Activated B cell treated with CpG ODN at 0.5 μM for 24 hours (primary cell): ENCODE data around the gene ACVR1B. TPM values are rescaled to one million over a fixed set of nuclear protein-coding genes. Genes with fewer than 3 reads are reported as not detected.

Experiments
- ATAC-seq: fragments of 200-7000 bp; cut with Tn5 transposase; one replicate; pipeline ENCODE4 v1.10.0; 2021; ENCODE audit warnings: low read depth, mild to moderate bottlenecking, moderate library complexity
- CTCF ChIA-PET: fragments of 350-600 bp; sonication (Branson Sonifier 250); formaldehyde crosslinking; loops from one replicate; lab custom pipeline; 2021; ENCODE audit warnings: antibody characterized with exemption; lab: Charles Lee
- POLR2A ChIA-PET: fragments of 350-600 bp; sonication (Branson Sonifier 250); formaldehyde crosslinking; loops from one replicate; lab custom pipeline; 2021; ENCODE audit warnings: antibody characterized with exemption; lab: Charles Lee
- DNase-seq: peaks from one replicate; pipeline ENCODE4 v3.0.0; 2022
- H3K27ac Mint-ChIP-seq: one replicate; pipeline ENCODE4 v1.8.0; 2020; ENCODE audit warnings: mixed read lengths
- H3K27me3 Mint-ChIP-seq: one replicate; pipeline ENCODE4 v1.8.0; 2021; ENCODE audit warnings: mixed read lengths
- H3K36me3 Mint-ChIP-seq: one replicate; pipeline ENCODE4 v1.8.0; 2021; ENCODE audit warnings: low read depth, mixed read lengths
- H3K4me1 Mint-ChIP-seq: one replicate; pipeline ENCODE4 v1.8.0; 2021; ENCODE audit warnings: mixed read lengths
- H3K4me3 Mint-ChIP-seq: one replicate; pipeline ENCODE4 v1.8.0; 2020; ENCODE audit warnings: mild to moderate bottlenecking, mixed read lengths
- H3K9me3 Mint-ChIP-seq: one replicate; pipeline ENCODE4 v1.8.0; 2020; ENCODE audit warnings: mixed read lengths
- intact Hi-C: fragments of 100-400 bp; cut with micrococcal nuclease; formaldehyde crosslinking; loops from one replicate; pipeline ENCODE4 v1.15.1; 2024
- total RNA-seq: library from RNA; stranded (reverse); gene quantifications from 2 replicates; pipeline ENCODE4 v1.2.3, GENCODE V29; 2022
- TF ChIP-seq, protein P1 (sequence below): fragments of 200-600 bp; IDR thresholded peaks from one replicate; pipeline ENCODE4 v1.8.0; 2022; ENCODE audit warnings: antibody characterized with exemption, mild to moderate bottlenecking

The ACVR1B gene
- total RNA-seq, 1 donor from 2014 or later, result 10.0 TPM

DNA sequence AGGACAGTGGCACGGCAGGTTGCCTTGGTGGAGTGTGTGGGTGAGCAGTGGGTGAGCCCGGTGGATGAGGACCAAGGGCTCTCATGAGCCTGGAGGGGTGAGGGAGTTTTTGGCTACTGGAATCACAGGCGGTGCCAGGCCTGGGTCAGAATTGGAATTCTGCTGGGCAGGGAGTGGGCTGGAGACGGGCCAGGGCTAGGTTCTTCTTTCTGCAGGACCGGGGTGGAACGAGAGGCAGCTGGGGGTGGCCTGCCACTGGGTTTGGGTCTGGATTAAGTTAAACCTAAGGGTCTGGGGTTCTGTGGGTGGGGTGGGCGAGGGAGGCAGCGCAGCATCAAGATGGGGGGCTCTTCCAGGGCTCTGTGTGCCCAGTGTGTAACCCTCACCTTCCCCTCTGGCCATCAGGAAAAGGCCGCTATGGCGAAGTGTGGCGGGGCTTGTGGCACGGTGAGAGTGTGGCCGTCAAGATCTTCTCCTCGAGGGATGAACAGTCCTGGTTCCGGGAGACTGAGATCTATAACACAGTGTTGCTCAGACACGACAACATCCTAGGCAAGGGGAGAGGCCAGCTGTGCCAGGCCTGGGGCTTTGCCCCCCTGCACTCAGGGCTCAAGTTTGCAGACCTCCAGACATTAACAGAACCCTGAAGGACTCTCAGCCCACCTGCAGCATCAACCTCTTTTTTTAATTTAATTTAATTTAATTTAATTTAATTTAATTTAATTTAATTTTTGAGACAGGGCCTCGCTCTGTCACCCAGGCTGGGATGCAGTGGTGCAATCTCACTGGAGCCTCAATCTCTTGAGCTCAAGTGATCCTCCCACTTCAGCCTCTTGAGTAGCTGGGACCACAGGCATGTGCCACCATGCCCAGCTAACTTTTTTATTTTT lies 37.2 kb upstream of the ACVR1B start:
- CTCF ChIA-PET, result interaction anchor here (0.8 kb wide), 1 partner anchor 9 kb away, joined by 4 read pairs; no protein-coding TSS in a partner anchor

GRCh38 chr12:51915003-51915625 lies 36.4 kb upstream of the ACVR1B start:
- TF ChIP-seq, protein P1, sequence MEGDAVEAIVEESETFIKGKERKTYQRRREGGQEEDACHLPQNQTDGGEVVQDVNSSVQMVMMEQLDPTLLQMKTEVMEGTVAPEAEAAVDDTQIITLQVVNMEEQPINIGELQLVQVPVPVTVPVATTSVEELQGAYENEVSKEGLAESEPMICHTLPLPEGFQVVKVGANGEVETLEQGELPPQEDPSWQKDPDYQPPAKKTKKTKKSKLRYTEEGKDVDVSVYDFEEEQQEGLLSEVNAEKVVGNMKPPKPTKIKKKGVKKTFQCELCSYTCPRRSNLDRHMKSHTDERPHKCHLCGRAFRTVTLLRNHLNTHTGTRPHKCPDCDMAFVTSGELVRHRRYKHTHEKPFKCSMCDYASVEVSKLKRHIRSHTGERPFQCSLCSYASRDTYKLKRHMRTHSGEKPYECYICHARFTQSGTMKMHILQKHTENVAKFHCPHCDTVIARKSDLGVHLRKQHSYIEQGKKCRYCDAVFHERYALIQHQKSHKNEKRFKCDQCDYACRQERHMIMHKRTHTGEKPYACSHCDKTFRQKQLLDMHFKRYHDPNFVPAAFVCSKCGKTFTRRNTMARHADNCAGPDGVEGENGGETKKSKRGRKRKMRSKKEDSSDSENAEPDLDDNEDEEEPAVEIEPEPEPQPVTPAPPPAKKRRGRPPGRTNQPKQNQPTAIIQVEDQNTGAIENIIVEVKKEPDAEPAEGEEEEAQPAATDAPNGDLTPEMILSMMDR, result no peak
- peaks cover 4% of the 10 kb centered on the region for H3K27me3 Mint-ChIP-seq
- H3K36me3 Mint-ChIP-seq, result no peaks in the 10 kb centered on the region
- no peak overlapping the region for H3K4me3 Mint-ChIP-seq
- no peak for DNase-seq
- ChIA-PET POLR2A (no interaction called here), CTCF (interaction anchor here (0.8 kb wide), 1 partner anchor 10 kb away, joined by 4 read pairs; no protein-coding TSS in a partner anchor)
- no peak overlapping the region for H3K27ac Mint-ChIP-seq
- no peak for ATAC-seq
- H3K4me1 Mint-ChIP-seq, result no peaks in the 10 kb centered on the region
- intact Hi-C loops, result no loop called here
- no peaks in the 10 kb centered on the region for H3K9me3 Mint-ChIP-seq

More for the DNA sequence above, 37.2 kb upstream of the ACVR1B start:
- no peak for ATAC-seq
- intact Hi-C loops, result no loop called here
- H3K36me3 Mint-ChIP-seq, result no peaks in the 10 kb centered on the region
- POLR2A ChIA-PET, result no interaction called here
- no peaks in the 10 kb centered on the region for H3K4me1 Mint-ChIP-seq
- TF ChIP-seq, protein P1, result no peak
- no peak overlapping the region for H3K27ac Mint-ChIP-seq
- no peak overlapping the region for H3K4me3 Mint-ChIP-seq
- peaks cover 4% of the 10 kb centered on the region for H3K27me3 Mint-ChIP-seq
- no peaks in the 10 kb centered on the region for H3K9me3 Mint-ChIP-seq
- no peak for DNase-seq

GRCh38 chr12:51915951-51916350 lies 35.5 kb upstream of the ACVR1B start:
- Mint-ChIP-seq H3K36me3 (no peaks in the 10 kb centered on the region), H3K4me1 (no peaks in the 10 kb centered on the region), H3K9me3 (no peaks in the 10 kb centered on the region), H3K27me3 (peaks cover 4% of the 10 kb centered on the region), H3K27ac (no peak overlapping the region), H3K4me3 (no peak overlapping the region)
- ChIA-PET POLR2A (no interaction called here), CTCF (no interaction called here)
- ATAC-seq, result no peak
- intact Hi-C loops, result no loop called here
- TF ChIP-seq, protein P1, result no peak
- no peak for DNase-seq

DNA sequence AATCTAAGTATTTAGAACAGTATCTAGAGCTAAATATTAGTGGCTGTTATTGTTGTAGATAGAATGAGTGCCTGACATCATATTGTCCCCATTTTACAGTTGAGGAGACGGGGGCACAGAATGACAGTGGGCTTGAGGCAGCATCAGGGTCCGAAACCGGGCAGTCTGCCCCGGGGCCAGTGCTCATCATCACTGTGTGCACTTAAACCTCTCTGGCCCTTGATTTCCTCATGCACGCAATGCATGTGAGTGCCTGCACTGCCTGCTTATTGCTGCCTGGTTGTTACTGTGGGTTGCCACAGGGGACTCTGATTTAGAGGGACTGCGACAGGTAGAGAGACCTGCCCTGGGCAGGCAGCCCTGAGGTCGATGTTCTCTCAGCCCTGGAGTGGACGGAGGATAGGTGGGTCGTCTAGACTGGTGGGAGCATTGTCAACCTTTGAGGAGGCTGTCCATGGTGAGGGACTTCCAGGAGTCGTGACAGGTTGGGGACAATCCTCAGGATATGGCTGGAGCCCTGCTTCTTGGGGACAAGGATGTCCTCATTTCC lies 34.4 kb upstream of the ACVR1B start:
- no peak for DNase-seq
- CTCF ChIA-PET, result no interaction called here
- no peak for ATAC-seq

More for the DNA sequence above, 34.4 kb upstream of the ACVR1B start:
- Mint-ChIP-seq H3K27ac (no peak overlapping the region), H3K4me3 (no peak overlapping the region), H3K27me3 (peaks cover 2% of the 10 kb centered on the region), H3K4me1 (no peaks in the 10 kb centered on the region), H3K36me3 (no peaks in the 10 kb centered on the region), H3K9me3 (no peaks in the 10 kb centered on the region)
- POLR2A ChIA-PET, result no interaction called here
- TF ChIP-seq, protein P1, result no peak
- intact Hi-C loops, result no loop called here
